ENCODE measurements around the gene REEP3.

- TF ChIP-seq CTCF (conservative IDR thresholded peaks at IDR 0.05 in 1 of 2, IDR thresholded peaks at IDR 0.05 in 1 of 2; ENCODE audit: low read depth in 1 of 2, low read length in 2 of 2): no peak
- TF ChIP-seq EZH2 (IDR thresholded peaks at IDR 0.05; ENCODE audit: low read length, missing control alignments): no peak
These were observed 110.8 kb downstream of the REEP3 start for GRCh38 chr10:63631991-63632390.

Measured in fibroblast of lung (primary cell).